Spleen (tissue), 11 donors: Measurements from ENCODE around the gene NFATC2. TPM values are rescaled to one million over a fixed set of nuclear protein-coding genes. Genes with fewer than 3 reads are reported as not detected.

ENCODE experiments used
- DNase-seq: peaks from one replicate; pipeline ENCODE4 v3.0.0-alpha.2; 2020
- H3K27ac ChIP-seq, 8 donors: fragments of 200-600 bp; sonication (generic) in 7 of 8; 1 replicate in 4 of 8; 2 replicates in 4 of 8; pipeline versions ENCODE4 v1.5.0 to v1.8.0; 2016 to 2021; ENCODE audit warnings: inconsistent platforms in 4 of 8, mild to moderate bottlenecking in 4 of 8, moderate library complexity in 1 of 8
- H3K27me3 ChIP-seq, 7 donors: fragments of 200-600 bp; sonication (generic) in 6 of 7; replicated peaks in 1 of 7; 1 replicate in 4 of 7; 2 replicates in 3 of 7; pipeline versions ENCODE4 v1.5.0 to v1.8.0; 2016 to 2021; ENCODE audit warnings: inconsistent platforms in 3 of 7, mild to moderate bottlenecking in 1 of 7
- H3K36me3 ChIP-seq, 6 donors: fragments of 200-600 bp; sonication (generic) in 5 of 6; 1 replicate in 4 of 6; 2 replicates in 2 of 6; pipeline versions ENCODE4 v1.5.0 to v1.8.0; 2016 to 2021; ENCODE audit warnings: inconsistent platforms in 2 of 6
- H3K4me1 ChIP-seq, 6 donors: fragments of 200-600 bp; sonication (generic) in 5 of 6; 1 replicate in 3 of 6; 2 replicates in 3 of 6; pipeline versions ENCODE4 v1.5.0 to v1.8.0; 2016 to 2021; ENCODE audit warnings: inconsistent platforms in 3 of 6
- H3K4me3 ChIP-seq, 8 donors: fragments of 200-600 bp; sonication (generic) in 7 of 8; 1 replicate in 4 of 8; 2 replicates in 4 of 8; pipeline versions ENCODE4 v1.5.0 to v1.8.0; 2016 to 2021; ENCODE audit warnings: inconsistent platforms in 4 of 8, mild to moderate bottlenecking in 4 of 8, moderate library complexity in 2 of 8
- H3K9me3 ChIP-seq, 8 donors: fragments of 200-600 bp; sonication (generic) in 7 of 8; 1 replicate in 4 of 8; 2 replicates in 4 of 8; pipeline versions ENCODE4 v1.5.0 to v1.8.0; 2016 to 2021; ENCODE audit warnings: inconsistent platforms in 4 of 8
- CTCF ChIP-seq, 11 experiments: fragments of 200-600 bp in 7 of 11; fragments of 450-650 bp in 4 of 11; sonication (generic) in 4 of 11; IDR thresholded peaks in 8 of 11; conservative IDR thresholded peaks in 3 of 11; 1 replicate in 7 of 11; 2 replicates in 4 of 11; pipeline versions ENCODE4 v1.4.0 to v1.8.0; 2016 to 2021; ENCODE audit warnings: antibody characterized with exemption in 11 of 11, inconsistent platforms in 4 of 11, mild to moderate bottlenecking in 1 of 11
- POLR2A ChIP-seq, 3 donors: fragments of 450-650 bp; IDR thresholded peaks; one replicate each; pipeline ENCODE4 v1.5.1; 2017; ENCODE audit warnings: antibody characterized with exemption in 3 of 3, mild to moderate bottlenecking in 1 of 3
- POLR2AphosphoS5 ChIP-seq, 3 donors: sonication (generic); formaldehyde crosslinking; IDR thresholded peaks; one replicate each; pipeline ENCODE4 v1.5.1; 2017; ENCODE audit warnings: antibody characterized with exemption in 3 of 3
- WGBS, 5 donors: extraction: QIAGEN DNeasy Blood & Tissue Kit in 3 of 5; methylation state at CpG; one replicate each; pipeline versions ENCODE4 v1.1.5 to v1.1.7; 2013 to 2018; 5-methylcytosine and 5-hydroxymethylcytosine counted together
- intact Hi-C: fragments of 100-400 bp; cut with DNase I; formaldehyde crosslinking; loops from one replicate; pipeline ENCODE4 v1.15.0; 2023; ENCODE audit warnings: low total_unique reads
- polyA plus RNA-seq, 3 donors: library from polyadenylated mRNA; stranded (reverse); fragments of 200-250 nt; gene quantifications; one replicate each; pipeline ENCODE4 v1.2.1, GENCODE V29; 2013
- total RNA-seq, 7 donors: library from RNA; depleted of rRNA in 3 of 7; stranded (reverse); fragments of >200 nt in 3 of 7; fragmentation: NEBNext Ultra II Directional in 4 of 7; extraction: Animal tissue kit (Norgen Biotek cat#: 25700) in 4 of 7; gene quantifications; one replicate each; pipeline versions ENCODE4 v1.1.0 to v1.2.1, GENCODE V29; 2016 to 2021
- donor health status: healthy with polysubstance abuse.
- donor health status: DM: no; HTN: no; CAD: no; lungs with moderate emphysema.
- donor health status: DM: no; HTN: no; CAD: no.
- donor health status: Bipolar disorder and iron deficiency.
- donor health status: healthy.
- donor health status: DM: no; HTN: no; CAD: no.
- donor health status: DM: yes; HTN: yes; CAD: no.

Gene NFATC2
- total and polyA plus RNA-seq, 10 donors, result 6.5 to 42.9 (median 34.5) TPM

- H3K36me3 ChIP-seq, result no peaks in the 10 kb centered on the region
- H3K9me3 ChIP-seq, result no peaks in the 10 kb centered on the region
- peak; percentile 14 for DNase-seq
- H3K27ac ChIP-seq, result no peak overlapping the region
- H3K4me1 ChIP-seq, result peaks cover 0 to 10% (median 3%) of the 10 kb centered on the region in 6 donors
- H3K27me3 ChIP-seq, result no peaks in the 10 kb centered on the region
- intact Hi-C loops, result no loop called here
- WGBS, 5 donors, result 93 to 97% (median 95%) methylated on average over 11 of the region's 11 CpGs
- no peak for TF ChIP-seq CTCF (IDR thresholded peaks at IDR 0.05 in 8 of 11, conservative IDR thresholded peaks at IDR 0.05 in 3 of 11)
- TF ChIP-seq POLR2AphosphoS5 (IDR thresholded peaks at IDR 0.05), result no peak
- no peak for TF ChIP-seq POLR2A (IDR thresholded peaks at IDR 0.05)
- no peak overlapping the region for H3K4me3 ChIP-seq
These were observed 189.7 kb downstream of the NFATC2 start for GRCh38 chr20:51352791-51353190.

GRCh38 chr20:51350941-51351631 is 191.4 kb downstream of the NFATC2 start:
- Histone ChIP-seq H3K27ac (no peak overlapping the region), H3K36me3 (no peaks in the 10 kb centered on the region), H3K9me3 (no peaks in the 10 kb centered on the region), H3K27me3 (no peaks in the 10 kb centered on the region), H3K4me3 (no peak overlapping the region), H3K4me1 (peaks cover 0 to 14% (median 3%) of the 10 kb centered on the region in 6 donors)
- DNase-seq, result peak; percentile 17
- 72 to 83% (median 74%) methylated on average over 6 of the region's 6 CpGs for WGBS, 5 donors
- TF ChIP-seq POLR2A (IDR thresholded peaks at IDR 0.05), result no peak
- no peak for TF ChIP-seq CTCF (IDR thresholded peaks at IDR 0.05 in 8 of 11, conservative IDR thresholded peaks at IDR 0.05 in 3 of 11)
- TF ChIP-seq POLR2AphosphoS5 (IDR thresholded peaks at IDR 0.05), result no peak
- intact Hi-C loops, result no loop called here

- 79 to 89% (median 86%) methylated on average over 4 of the region's 4 CpGs for WGBS, 5 donors
- H3K4me1 ChIP-seq, result peaks cover 0 to 15% (median 0%) of the 10 kb centered on the region in 6 donors
- peaks cover 0 to 4% (median 0%) of the 10 kb centered on the region in 8 donors for H3K9me3 ChIP-seq
- no peak overlapping the region for H3K27ac ChIP-seq
- no peak for DNase-seq
- no peaks in the 10 kb centered on the region for H3K36me3 ChIP-seq
- TF ChIP-seq POLR2AphosphoS5 (IDR thresholded peaks at IDR 0.05) (no peak), POLR2A (IDR thresholded peaks at IDR 0.05) (no peak), CTCF (IDR thresholded peaks at IDR 0.05 in 8 of 11, conservative IDR thresholded peaks at IDR 0.05 in 3 of 11) (no peak)
- H3K4me3 ChIP-seq, result no peak overlapping the region
- intact Hi-C loops, result no loop called here
- no peaks in the 10 kb centered on the region for H3K27me3 ChIP-seq
These were observed 193.6 kb downstream of the NFATC2 start for GRCh38 chr20:51348876-51349275.

- Histone ChIP-seq H3K9me3 (peaks cover 0 to 6% (median 0%) of the 10 kb centered on the region in 8 donors), H3K36me3 (no peaks in the 10 kb centered on the region), H3K4me1 (peaks cover 0 to 15% (median 0%) of the 10 kb centered on the region in 6 donors), H3K27me3 (no peaks in the 10 kb centered on the region), H3K4me3 (no peak overlapping the region), H3K27ac (no peak overlapping the region)
- 75 to 100% (median 87%) methylated on average over 1 of the region's 1 CpG for WGBS, 5 donors
- intact Hi-C loops, result no loop called here
- TF ChIP-seq CTCF (IDR thresholded peaks at IDR 0.05 in 8 of 11, conservative IDR thresholded peaks at IDR 0.05 in 3 of 11) (no peak), POLR2A (IDR thresholded peaks at IDR 0.05) (no peak), POLR2AphosphoS5 (IDR thresholded peaks at IDR 0.05) (no peak)
- no peak for DNase-seq
These were observed 194.7 kb downstream of the NFATC2 start for GRCh38 chr20:51347831-51348230.
